ENCODE results near the gene PLCB1.

Gene PLCB1

DNA sequence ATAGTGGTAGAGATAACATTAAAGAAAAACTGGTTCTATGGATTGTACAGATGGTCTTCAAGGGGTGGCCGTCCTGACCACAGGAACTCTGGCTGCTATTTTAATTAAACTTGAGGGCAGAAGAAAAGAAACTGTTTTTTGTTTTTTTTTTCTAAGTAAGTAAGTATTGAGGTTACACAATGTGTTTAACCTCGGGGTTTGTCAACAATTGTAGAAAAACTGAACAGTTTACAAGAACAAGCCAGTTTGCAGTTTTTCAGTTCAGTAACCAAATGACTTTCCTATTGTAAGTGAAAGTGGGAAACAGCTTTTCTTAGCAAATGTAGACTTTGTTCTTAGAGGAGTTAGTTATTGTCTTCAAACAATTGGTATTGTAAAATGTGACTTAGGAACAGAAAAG lies 77.0 kb downstream of the PLCB1 start:
- no peaks in the 10 kb centered on the region for H3K36me3 ChIP-seq (ENCODE audit: control insufficient read depth in 2 of 2, insufficient read depth in 2 of 2, low read length in 2 of 2)
- no peak overlapping the region for H3K4me3 ChIP-seq (ENCODE audit: low read length in 2 of 2)
- H3K27me3 ChIP-seq (ENCODE audit: control insufficient read depth in 2 of 2, insufficient read depth in 2 of 2, low read length in 2 of 2): no peaks in the 10 kb centered on the region
- H3K4me1 ChIP-seq (ENCODE audit: control insufficient read depth in 2 of 2, insufficient read depth in 2 of 2, low read length in 2 of 2): no peaks in the 10 kb centered on the region
- no peak overlapping the region for H3K9ac ChIP-seq (ENCODE audit: low read depth in 1 of 2, low read length in 2 of 2)
- H3K9me3 ChIP-seq (ENCODE audit: control insufficient read depth in 2 of 2, low read length in 2 of 2): no peaks in the 10 kb centered on the region
- H3K27ac ChIP-seq (ENCODE audit: low read depth in 2 of 2, low read length in 2 of 2): no peak overlapping the region

GRCh38 chr20:8210749-8211148 lies 78.7 kb downstream of the PLCB1 start:
- no peaks in the 10 kb centered on the region for H3K4me1 ChIP-seq (ENCODE audit: control insufficient read depth in 2 of 2, insufficient read depth in 2 of 2, low read length in 2 of 2)

GRCh38 chr20:8212286-8212685 lies 80.2 kb downstream of the PLCB1 start:
- H3K9ac ChIP-seq (ENCODE audit: low read depth in 1 of 2, low read length in 2 of 2): no peak overlapping the region
- no peaks in the 10 kb centered on the region for H3K27me3 ChIP-seq (ENCODE audit: control insufficient read depth in 2 of 2, insufficient read depth in 2 of 2, low read length in 2 of 2)
- H3K27ac ChIP-seq (ENCODE audit: low read depth in 2 of 2, low read length in 2 of 2): no peak overlapping the region
- H3K36me3 ChIP-seq (ENCODE audit: control insufficient read depth in 2 of 2, insufficient read depth in 2 of 2, low read length in 2 of 2): no peaks in the 10 kb centered on the region
- H3K4me1 ChIP-seq (ENCODE audit: control insufficient read depth in 2 of 2, insufficient read depth in 2 of 2, low read length in 2 of 2): no peaks in the 10 kb centered on the region
- no peak overlapping the region for H3K4me3 ChIP-seq (ENCODE audit: low read length in 2 of 2)
- H3K9me3 ChIP-seq (ENCODE audit: control insufficient read depth in 2 of 2, low read length in 2 of 2): no peaks in the 10 kb centered on the region

More at GRCh38 chr20:8210749-8211148, 78.7 kb downstream of the PLCB1 start:
- H3K27ac ChIP-seq (ENCODE audit: low read depth in 2 of 2, low read length in 2 of 2): no peak overlapping the region
- H3K4me3 ChIP-seq (ENCODE audit: low read length in 2 of 2): no peak overlapping the region
- H3K9ac ChIP-seq (ENCODE audit: low read depth in 1 of 2, low read length in 2 of 2): no peak overlapping the region
- H3K27me3 ChIP-seq (ENCODE audit: control insufficient read depth in 2 of 2, insufficient read depth in 2 of 2, low read length in 2 of 2): no peaks in the 10 kb centered on the region
- no peaks in the 10 kb centered on the region for H3K36me3 ChIP-seq (ENCODE audit: control insufficient read depth in 2 of 2, insufficient read depth in 2 of 2, low read length in 2 of 2)
- H3K9me3 ChIP-seq (ENCODE audit: control insufficient read depth in 2 of 2, low read length in 2 of 2): no peaks in the 10 kb centered on the region

DNA sequence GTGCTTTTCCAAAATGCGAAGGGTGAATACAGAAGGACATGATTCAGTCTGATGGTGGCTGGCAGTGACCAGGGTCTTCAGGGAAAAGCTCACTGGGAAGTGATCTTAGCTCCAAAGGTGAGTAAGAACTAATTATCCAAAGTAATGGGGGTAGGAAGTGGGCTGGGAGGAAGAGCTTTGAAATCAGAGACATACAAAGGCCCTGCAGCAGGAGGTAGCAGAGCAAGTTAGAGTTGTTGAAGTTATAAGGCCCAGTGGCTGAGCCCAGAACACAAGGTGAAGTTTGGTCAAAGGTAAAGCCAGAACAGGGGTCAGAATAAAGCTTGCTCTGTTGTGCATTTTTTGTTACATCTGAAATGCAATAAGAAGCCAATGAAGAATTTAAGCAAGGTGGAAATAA lies 81.2 kb downstream of the PLCB1 start:
- no peaks in the 10 kb centered on the region for H3K9me3 ChIP-seq (ENCODE audit: control insufficient read depth in 2 of 2, low read length in 2 of 2)
- no peaks in the 10 kb centered on the region for H3K4me1 ChIP-seq (ENCODE audit: control insufficient read depth in 2 of 2, insufficient read depth in 2 of 2, low read length in 2 of 2)
- no peaks in the 10 kb centered on the region for H3K27me3 ChIP-seq (ENCODE audit: control insufficient read depth in 2 of 2, insufficient read depth in 2 of 2, low read length in 2 of 2)
- H3K27ac ChIP-seq (ENCODE audit: low read depth in 2 of 2, low read length in 2 of 2): no peak overlapping the region
- H3K4me3 ChIP-seq (ENCODE audit: low read length in 2 of 2): no peak overlapping the region
- no peak overlapping the region for H3K9ac ChIP-seq (ENCODE audit: low read depth in 1 of 2, low read length in 2 of 2)
- H3K36me3 ChIP-seq (ENCODE audit: control insufficient read depth in 2 of 2, insufficient read depth in 2 of 2, low read length in 2 of 2): no peaks in the 10 kb centered on the region

DNA sequence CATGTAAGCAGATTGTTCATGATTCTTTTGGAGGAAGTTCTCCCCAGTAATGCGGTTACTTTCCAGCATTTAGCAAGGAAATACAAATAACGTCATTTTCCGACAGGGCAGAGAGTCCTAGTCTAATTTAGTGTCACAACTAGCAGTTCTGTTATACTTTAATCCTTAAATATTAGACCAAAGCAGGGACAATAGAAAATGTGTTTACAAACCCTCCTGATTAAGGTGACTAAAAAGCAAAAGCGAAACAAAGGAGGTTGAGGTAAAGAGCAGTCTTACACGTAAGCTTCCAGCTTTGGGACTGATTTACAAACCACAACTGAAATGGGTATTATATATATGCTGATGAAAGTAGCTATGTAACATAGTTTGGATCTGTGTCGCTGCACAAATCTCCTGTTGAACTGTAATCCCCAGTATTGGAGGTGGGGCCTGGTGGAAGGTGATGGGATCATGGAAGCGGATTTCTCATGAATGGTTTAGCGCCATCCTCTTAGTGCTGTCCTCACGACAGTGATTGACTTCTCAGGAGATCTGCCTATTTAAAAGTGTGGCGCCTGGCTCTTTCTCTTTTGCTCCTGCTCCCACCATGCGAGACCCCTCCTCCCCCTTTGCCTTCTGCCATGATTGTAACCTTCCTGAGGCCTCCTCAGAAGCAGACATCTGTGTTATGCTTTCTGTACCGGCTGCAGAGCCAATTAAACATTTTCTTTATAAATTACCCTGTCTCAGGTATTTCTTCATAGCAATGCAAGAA lies 81.9 kb downstream of the PLCB1 start:
- no peaks in the 10 kb centered on the region for H3K27me3 ChIP-seq (ENCODE audit: control insufficient read depth in 2 of 2, insufficient read depth in 2 of 2, low read length in 2 of 2)
- H3K4me1 ChIP-seq (ENCODE audit: control insufficient read depth in 2 of 2, insufficient read depth in 2 of 2, low read length in 2 of 2): no peaks in the 10 kb centered on the region
- no peak overlapping the region for H3K27ac ChIP-seq (ENCODE audit: low read depth in 2 of 2, low read length in 2 of 2)
- H3K9ac ChIP-seq (ENCODE audit: low read depth in 1 of 2, low read length in 2 of 2): no peak overlapping the region
- H3K4me3 ChIP-seq (ENCODE audit: low read length in 2 of 2): no peak overlapping the region
- no peaks in the 10 kb centered on the region for H3K9me3 ChIP-seq (ENCODE audit: control insufficient read depth in 2 of 2, low read length in 2 of 2)
- no peaks in the 10 kb centered on the region for H3K36me3 ChIP-seq (ENCODE audit: control insufficient read depth in 2 of 2, insufficient read depth in 2 of 2, low read length in 2 of 2)

GRCh38 chr20:8215361-8215781 lies 83.3 kb downstream of the PLCB1 start:
- Histone ChIP-seq H3K27ac (ENCODE audit: low read depth in 2 of 2, low read length in 2 of 2) (no peak overlapping the region), H3K9me3 (ENCODE audit: control insufficient read depth in 2 of 2, low read length in 2 of 2) (no peaks in the 10 kb centered on the region), H3K36me3 (ENCODE audit: control insufficient read depth in 2 of 2, insufficient read depth in 2 of 2, low read length in 2 of 2) (no peaks in the 10 kb centered on the region), H3K9ac (ENCODE audit: low read depth in 1 of 2, low read length in 2 of 2) (no peak overlapping the region), H3K4me3 (ENCODE audit: low read length in 2 of 2) (peak overlapping the region in 1 of 2 donors; percentile 13), H3K4me1 (ENCODE audit: control insufficient read depth in 2 of 2, insufficient read depth in 2 of 2, low read length in 2 of 2) (no peaks in the 10 kb centered on the region), H3K27me3 (ENCODE audit: control insufficient read depth in 2 of 2, insufficient read depth in 2 of 2, low read length in 2 of 2) (no peaks in the 10 kb centered on the region)

DNA sequence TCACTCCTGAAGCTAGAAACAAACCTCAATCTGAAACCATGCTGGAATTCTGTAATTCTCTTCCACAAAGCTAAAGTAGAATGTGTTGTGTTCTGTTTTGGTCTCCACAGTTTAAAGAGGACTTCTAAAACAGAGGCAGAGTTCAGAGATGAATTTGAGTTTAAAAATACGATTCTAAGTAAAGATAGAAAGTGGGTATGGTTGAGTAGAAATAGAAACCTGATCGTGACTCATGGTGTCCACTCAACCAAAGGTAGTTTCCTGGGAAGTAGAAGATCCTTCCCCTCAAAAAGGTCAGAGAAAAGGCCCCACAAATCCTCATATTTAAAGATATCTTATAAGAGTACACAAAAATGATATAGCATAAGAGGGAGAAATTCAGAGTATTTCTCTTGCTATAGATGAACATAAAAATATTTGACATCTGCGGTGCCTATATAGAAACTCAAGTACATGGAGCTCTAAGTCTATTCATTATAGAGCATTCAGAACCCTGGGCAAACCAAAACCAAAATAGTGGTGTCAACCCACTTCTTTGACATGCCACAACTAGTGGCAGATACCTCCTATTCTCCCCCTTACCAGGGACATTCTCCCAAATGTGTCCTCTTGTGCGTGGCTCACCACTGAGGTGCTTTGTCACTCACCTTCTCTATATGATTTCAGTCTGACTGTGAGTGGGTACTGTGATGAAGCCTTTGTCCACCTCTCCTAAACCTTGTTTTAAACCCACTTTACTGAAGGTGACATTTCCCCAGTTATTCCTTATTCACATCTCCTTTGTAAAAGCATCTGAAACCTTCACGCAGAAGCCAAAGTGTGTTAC lies 84.5 kb downstream of the PLCB1 start:
- H3K36me3 ChIP-seq (ENCODE audit: control insufficient read depth in 2 of 2, insufficient read depth in 2 of 2, low read length in 2 of 2): no peaks in the 10 kb centered on the region
- H3K9ac ChIP-seq (ENCODE audit: low read depth in 1 of 2, low read length in 2 of 2): no peak overlapping the region
- no peaks in the 10 kb centered on the region for H3K27me3 ChIP-seq (ENCODE audit: control insufficient read depth in 2 of 2, insufficient read depth in 2 of 2, low read length in 2 of 2)
- no peaks in the 10 kb centered on the region for H3K9me3 ChIP-seq (ENCODE audit: control insufficient read depth in 2 of 2, low read length in 2 of 2)
- H3K4me3 ChIP-seq (ENCODE audit: low read length in 2 of 2): no peak overlapping the region
- no peaks in the 10 kb centered on the region for H3K4me1 ChIP-seq (ENCODE audit: control insufficient read depth in 2 of 2, insufficient read depth in 2 of 2, low read length in 2 of 2)
- H3K27ac ChIP-seq (ENCODE audit: low read depth in 2 of 2, low read length in 2 of 2): no peak overlapping the region

GRCh38 chr20:8218861-8219260 lies 86.8 kb downstream of the PLCB1 start:
- Histone ChIP-seq H3K4me1 (ENCODE audit: control insufficient read depth in 2 of 2, insufficient read depth in 2 of 2, low read length in 2 of 2) (no peaks in the 10 kb centered on the region), H3K36me3 (ENCODE audit: control insufficient read depth in 2 of 2, insufficient read depth in 2 of 2, low read length in 2 of 2) (no peaks in the 10 kb centered on the region), H3K27ac (ENCODE audit: low read depth in 2 of 2, low read length in 2 of 2) (no peak overlapping the region), H3K9ac (ENCODE audit: low read depth in 1 of 2, low read length in 2 of 2) (no peak overlapping the region), H3K27me3 (ENCODE audit: control insufficient read depth in 2 of 2, insufficient read depth in 2 of 2, low read length in 2 of 2) (no peaks in the 10 kb centered on the region), H3K4me3 (ENCODE audit: low read length in 2 of 2) (no peak overlapping the region), H3K9me3 (ENCODE audit: control insufficient read depth in 2 of 2, low read length in 2 of 2) (no peaks in the 10 kb centered on the region)

DNA sequence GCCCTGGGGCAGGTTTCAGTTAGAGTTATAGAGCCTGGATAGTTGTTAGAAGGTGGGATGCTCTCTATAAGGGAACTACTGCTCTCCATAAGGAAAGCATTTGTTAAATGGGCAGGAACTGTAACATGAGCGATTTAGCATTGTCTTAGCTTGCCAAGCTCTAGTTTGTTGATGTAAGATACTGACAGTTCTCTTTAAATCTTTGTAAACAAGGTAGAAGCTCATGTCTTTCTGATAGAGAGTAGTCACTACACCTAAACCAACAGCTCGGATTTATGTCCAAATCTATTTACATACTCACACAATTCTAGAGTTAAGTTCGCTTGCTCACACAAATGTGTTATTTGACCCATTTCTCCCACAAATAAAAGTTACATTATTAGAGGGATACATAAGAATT lies 87.3 kb downstream of the PLCB1 start:
- Histone ChIP-seq H3K4me3 (ENCODE audit: low read length in 2 of 2) (no peak overlapping the region), H3K9me3 (ENCODE audit: control insufficient read depth in 2 of 2, low read length in 2 of 2) (no peaks in the 10 kb centered on the region), H3K9ac (ENCODE audit: low read depth in 1 of 2, low read length in 2 of 2) (no peak overlapping the region), H3K27ac (ENCODE audit: low read depth in 2 of 2, low read length in 2 of 2) (no peak overlapping the region), H3K27me3 (ENCODE audit: control insufficient read depth in 2 of 2, insufficient read depth in 2 of 2, low read length in 2 of 2) (no peaks in the 10 kb centered on the region), H3K4me1 (ENCODE audit: control insufficient read depth in 2 of 2, insufficient read depth in 2 of 2, low read length in 2 of 2) (no peaks in the 10 kb centered on the region), H3K36me3 (ENCODE audit: control insufficient read depth in 2 of 2, insufficient read depth in 2 of 2, low read length in 2 of 2) (no peaks in the 10 kb centered on the region)

DNA sequence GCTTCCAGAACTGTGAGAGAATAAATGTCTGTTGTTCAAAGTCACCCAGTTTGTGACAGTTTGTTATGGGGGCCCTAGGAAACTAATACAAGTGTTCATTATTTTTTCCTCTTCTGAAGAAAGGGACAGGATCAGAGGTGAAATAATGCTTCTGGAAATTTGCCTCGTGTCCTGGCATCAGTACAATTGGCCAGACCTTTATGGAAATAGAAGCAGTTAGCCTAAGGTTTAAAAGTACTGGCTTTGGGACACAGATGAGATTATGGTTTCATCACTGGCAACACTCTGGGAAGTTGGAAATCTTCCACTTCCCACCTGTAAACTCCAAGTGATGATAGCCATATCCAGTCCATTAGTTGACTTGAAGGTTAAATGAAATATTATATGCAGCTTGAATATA lies 88.7 kb downstream of the PLCB1 start:
- Histone ChIP-seq H3K4me1 (ENCODE audit: control insufficient read depth in 2 of 2, insufficient read depth in 2 of 2, low read length in 2 of 2) (no peaks in the 10 kb centered on the region), H3K27ac (ENCODE audit: low read depth in 2 of 2, low read length in 2 of 2) (no peak overlapping the region), H3K4me3 (ENCODE audit: low read length in 2 of 2) (no peak overlapping the region)

More for the DNA sequence above, 88.7 kb downstream of the PLCB1 start:
- no peaks in the 10 kb centered on the region for H3K27me3 ChIP-seq (ENCODE audit: control insufficient read depth in 2 of 2, insufficient read depth in 2 of 2, low read length in 2 of 2)
- H3K36me3 ChIP-seq (ENCODE audit: control insufficient read depth in 2 of 2, insufficient read depth in 2 of 2, low read length in 2 of 2): no peaks in the 10 kb centered on the region
- no peak overlapping the region for H3K9ac ChIP-seq (ENCODE audit: low read depth in 1 of 2, low read length in 2 of 2)
- no peaks in the 10 kb centered on the region for H3K9me3 ChIP-seq (ENCODE audit: control insufficient read depth in 2 of 2, low read length in 2 of 2)
